HG02870 (cell line): ENCODE results near the gene LYPD6B.

ENCODE experiments used
- ATAC-seq: cut with Tn5 transposase; IDR thresholded peaks from one replicate; pipeline ENCODE4 v1.9.1; 2021; ENCODE audit warnings: mild to moderate bottlenecking, moderate library complexity; ENCODE audit not compliant: unreplicated experiment

Gene LYPD6B

GRCh38 chr2:149009576-149010461, 28.7 kb upstream of the LYPD6B start:
- no peak for ATAC-seq

GRCh38 chr2:149012545-149012944, 26.0 kb upstream of the LYPD6B start:
- ATAC-seq: no peak

- ATAC-seq: no peak
Observed at GRCh38 chr2:149015501-149015900, 23.0 kb upstream of the LYPD6B start.

GRCh38 chr2:149015926-149016563, 22.5 kb upstream of the LYPD6B start:
- no peak for ATAC-seq

- ATAC-seq: no peak
Observed at GRCh38 chr2:149017116-149017985, 21.1 kb upstream of the LYPD6B start.

GRCh38 chr2:149018981-149019380, 19.5 kb upstream of the LYPD6B start:
- no peak for ATAC-seq

GRCh38 chr2:149019768-149020167, 18.7 kb upstream of the LYPD6B start:
- no peak for ATAC-seq

- peak; percentile 27 for ATAC-seq
Observed at GRCh38 chr2:149020432-149020851, 18.1 kb upstream of the LYPD6B start.

GRCh38 chr2:149021271-149021719, 17.2 kb upstream of the LYPD6B start:
- ATAC-seq: peak; percentile 49

- peak; percentile 55 for ATAC-seq
Observed at GRCh38 chr2:149021761-149022160, 16.7 kb upstream of the LYPD6B start.

GRCh38 chr2:149023091-149023490, 15.4 kb upstream of the LYPD6B start:
- ATAC-seq: peak; percentile 33

GRCh38 chr2:149027590-149028250, 10.8 kb upstream of the LYPD6B start:
- no peak for ATAC-seq

- no peak for ATAC-seq
Observed at GRCh38 chr2:149028377-149028776, 10.1 kb upstream of the LYPD6B start.

GRCh38 chr2:149028891-149029290, 9.6 kb upstream of the LYPD6B start:
- no peak for ATAC-seq

GRCh38 chr2:149029307-149029965, 9.1 kb upstream of the LYPD6B start:
- ATAC-seq: no peak

- ATAC-seq: no peak
Observed at GRCh38 chr2:149031396-149031795, 7.1 kb upstream of the LYPD6B start.

GRCh38 chr2:149033716-149034115, 4.8 kb upstream of the LYPD6B start:
- no peak for ATAC-seq

- ATAC-seq: no peak
Observed at GRCh38 chr2:149034406-149034805, 4.1 kb upstream of the LYPD6B start.

- no peak for ATAC-seq
Observed at GRCh38 chr2:149036507-149037293, 1.8 kb upstream of the LYPD6B start.
